HG02938 (cell line): Measurements from ENCODE around the gene ZPR1.
"Not testable (repeated sequence)": the region's sequence is repeated elsewhere in the genome, so short reads cannot be mapped to it uniquely, and the experiment has no call there.

Experiments used
- ATAC-seq: cut with Tn5 transposase; IDR thresholded peaks from one replicate; pipeline ENCODE4 v1.9.1; 2021; ENCODE audit warnings: mild to moderate bottlenecking, moderate library complexity; ENCODE audit not compliant: unreplicated experiment

Gene ZPR1

GRCh38 chr11:116787786-116788486, at the start of gene ZPR1:
Gene ZPR1, minus strand, starts transcription at chr11:116788023. Its CDS starts 33 bp downstream, at chr11:116787990.
- ATAC-seq: peak; percentile 82

- no peak for ATAC-seq
Observed at GRCh38 chr11:116836632-116836991, 48.8 kb upstream of the ZPR1 start.

GRCh38 chr11:116835791-116836631, 48.2 kb upstream of the ZPR1 start:
- peak; percentile 78 for ATAC-seq

GRCh38 chr11:116835042-116835772, 47.4 kb upstream of the ZPR1 start:
- peak; percentile 15 for ATAC-seq

GRCh38 chr11:116834535-116835041, 46.8 kb upstream of the ZPR1 start:
- not testable (repeated sequence) for ATAC-seq

- no peak for ATAC-seq
Observed at GRCh38 chr11:116833816-116834534, 46.2 kb upstream of the ZPR1 start.

- ATAC-seq: no peak
Observed at GRCh38 chr11:116833491-116833815, 45.6 kb upstream of the ZPR1 start.

GRCh38 chr11:116832350-116833290, 44.8 kb upstream of the ZPR1 start:
- ATAC-seq: no peak

- no peak for ATAC-seq
Observed at GRCh38 chr11:116831790-116832349, 44.0 kb upstream of the ZPR1 start.

GRCh38 chr11:116830184-116830912, 42.5 kb upstream of the ZPR1 start:
- ATAC-seq: no peak

GRCh38 chr11:116829525-116830183, 41.8 kb upstream of the ZPR1 start, which contains the start of gene APOC3:
Gene APOC3, plus strand, starts transcription at chr11:116829907. Its CDS starts 676 bp downstream, at chr11:116830583.
- no peak for ATAC-seq

- no peak for ATAC-seq
Observed at GRCh38 chr11:116828632-116829524, 41.1 kb upstream of the ZPR1 start.

GRCh38 chr11:116827461-116827860, 39.6 kb upstream of the ZPR1 start:
- ATAC-seq: no peak

GRCh38 chr11:116826751-116827431, 39.1 kb upstream of the ZPR1 start:
- no peak for ATAC-seq

GRCh38 chr11:116825854-116826750, 38.3 kb upstream of the ZPR1 start:
- ATAC-seq: no peak
